Neural cell (in vitro differentiated cells): ENCODE data around the gene KRT15. TPM values are rescaled to one million over a fixed set of nuclear protein-coding genes. Genes with fewer than 3 reads are reported as not detected.

ENCODE experiments used
- H2AFZ ChIP-seq: fragments of 200-600, 300-800 bp; sonication (generic), shearing (Covaris generic); 2 replicates; pipeline ENCODE4 v1.6.0; 2014; ENCODE audit warnings: low read depth, mild to moderate bottlenecking, antibody characterized with exemption, low read length, moderate library complexity
- H3F3A ChIP-seq: fragments of 200-600 bp; shearing (Covaris generic); 2 replicates; pipeline ENCODE4 v1.6.1; 2016; ENCODE audit warnings: mild to moderate bottlenecking, moderate library complexity, mixed read lengths, antibody characterized with exemption, low read length; ENCODE audit not compliant: insufficient read depth, poor library complexity, severe bottlenecking
- H3K27ac ChIP-seq: fragments of 200-600, 300-800 bp; sonication (generic), shearing (Covaris generic); 2 replicates; pipeline ENCODE4 v1.5.1; 2014; ENCODE audit warnings: mild to moderate bottlenecking, low read length, moderate library complexity
- H3K27me3 ChIP-seq: fragments of 300-800, 200-600 bp; sonication (generic), shearing (Covaris generic); 2 replicates; pipeline ENCODE4 v1.6.0; 2014; ENCODE audit warnings: mild to moderate bottlenecking, low read depth, low read length, moderate library complexity; ENCODE audit not compliant: insufficient read depth
- H3K36me3 ChIP-seq: fragments of 300-800, 200-600 bp; sonication (generic), shearing (Covaris generic); 2 replicates; pipeline ENCODE4 v1.5.1; 2014; ENCODE audit warnings: mild to moderate bottlenecking, antibody characterized with exemption, low read length, moderate library complexity; ENCODE audit not compliant: insufficient read depth
- H3K4me2 ChIP-seq: fragments of 300-800, 200-600 bp; sonication (generic), shearing (Covaris generic); 2 replicates; pipeline ENCODE4 v1.6.0; 2014; ENCODE audit warnings: mild to moderate bottlenecking, low read length
- H3K4me3 ChIP-seq: fragments of 300-800, 200-600 bp; sonication (generic), shearing (Covaris generic); 2 replicates; pipeline ENCODE4 v1.5.1; 2014; ENCODE audit warnings: mild to moderate bottlenecking, low read length, moderate library complexity
- H3K79me2 ChIP-seq: fragments of 200-600 bp; shearing (Covaris generic); replicated peaks from 2 replicates; pipeline ENCODE4 v1.6.0; 2014; ENCODE audit warnings: mild to moderate bottlenecking, low read length, moderate library complexity; ENCODE audit not compliant: insufficient read depth
- H3K9ac ChIP-seq: fragments of 300-800, 200-600 bp; sonication (generic), shearing (Covaris generic); 2 replicates; pipeline ENCODE4 v1.6.1; 2016; ENCODE audit warnings: mild to moderate bottlenecking, low read length, mixed read lengths
- H3K9me2 ChIP-seq: fragments of 200-600 bp; shearing (Covaris generic); 2 replicates; pipeline ENCODE4 v1.6.1; 2016; ENCODE audit warnings: mild to moderate bottlenecking, low read length, mixed read lengths; ENCODE audit not compliant: insufficient read depth
- H3K9me3 ChIP-seq: fragments of 200-600, 300-800 bp; sonication (generic), shearing (Covaris generic); 2 replicates; pipeline ENCODE4 v1.6.1; 2016; ENCODE audit warnings: mild to moderate bottlenecking, mixed run types, low read length, moderate library complexity, mixed read lengths
- H4K20me1 ChIP-seq: fragments of 200-600 bp; shearing (Covaris generic); 2 replicates; pipeline ENCODE4 v1.6.1; 2016; ENCODE audit warnings: mild to moderate bottlenecking, mixed run types; ENCODE audit not compliant: insufficient read depth
- CTCF ChIP-seq: fragments of 450-650 bp; IDR thresholded peaks from 2 replicates; pipeline ENCODE4 v1.5.1; 2014; ENCODE audit warnings: antibody characterized with exemption, mild to moderate bottlenecking, moderate library complexity; ENCODE audit not compliant: poor library complexity, severe bottlenecking
- EP300 ChIP-seq: fragments of 450-650 bp; conservative IDR thresholded peaks from 2 replicates; pipeline ENCODE4 v1.6.1; 2014; ENCODE audit warnings: antibody characterized with exemption, mild to moderate bottlenecking, moderate library complexity; ENCODE audit not compliant: poor library complexity, severe bottlenecking
- EZH2 ChIP-seq: fragments of 200-600, 300-800 bp; shearing (Covaris generic), sonication (generic); IDR thresholded peaks from 2 replicates; pipeline ENCODE4 v1.6.1; 2014; ENCODE audit warnings: antibody characterized with exemption, low read length, borderline replicate concordance, mild to moderate bottlenecking; ENCODE audit not compliant: insufficient read depth, poor library complexity, severe bottlenecking
- MXI1 ChIP-seq: fragments of 450-650 bp; conservative IDR thresholded peaks from 2 replicates; pipeline ENCODE4 v1.6.1; 2014; ENCODE audit warnings: antibody characterized with exemption, mild to moderate bottlenecking; ENCODE audit not compliant: poor library complexity, severe bottlenecking
- POLR2AphosphoS5 ChIP-seq: IDR thresholded peaks from 2 replicates; pipeline ENCODE4 v1.6.1; 2012
- RAD21 ChIP-seq: fragments of 450-650 bp; conservative IDR thresholded peaks from 2 replicates; pipeline ENCODE4 v1.6.1; 2014; ENCODE audit warnings: antibody characterized with exemption, mild to moderate bottlenecking, moderate library complexity
- REST ChIP-seq: IDR thresholded peaks from 2 replicates; pipeline ENCODE4 v1.6.1; 2012; ENCODE audit warnings: borderline replicate concordance
- SMC3 ChIP-seq: fragments of 450-650 bp; conservative IDR thresholded peaks from 2 replicates; pipeline ENCODE4 v1.6.1; 2014; ENCODE audit warnings: antibody characterized with exemption, mild to moderate bottlenecking, moderate library complexity; ENCODE audit not compliant: poor library complexity
- TAF1 ChIP-seq: IDR thresholded peaks from 2 replicates; pipeline ENCODE4 v1.6.1; 2012; ENCODE audit warnings: low read depth
- polyA plus RNA-seq: library from polyadenylated mRNA; depleted of rRNA; stranded (reverse); fragments of >200 nt; gene quantifications from 2 replicates; pipeline ENCODE4 v1.2.3, GENCODE V29; 2014

Gene KRT15
- polyA plus RNA-seq, 1 donor from 2014 or later = 0.09 TPM

- Histone ChIP-seq H3K36me3 (no peaks in the 10 kb centered on the region), H3K79me2 (no peaks in the 10 kb centered on the region), H3K9me2 (no peaks in the 10 kb centered on the region), H3K4me3 (no peak overlapping the region), H4K20me1 (no peaks in the 10 kb centered on the region), H3K27ac (no peak overlapping the region), H2AFZ (no peak overlapping the region), H3K27me3 (no peaks in the 10 kb centered on the region), H3K9ac (no peak overlapping the region), H3K9me3 (no peaks in the 10 kb centered on the region), H3F3A (no peaks in the 10 kb centered on the region), H3K4me2 (no peak overlapping the region)
- TF ChIP-seq EZH2 = no peak
- no peak for TF ChIP-seq SMC3
- TF ChIP-seq RAD21 = no peak
- no peak for TF ChIP-seq POLR2AphosphoS5
- no peak for TF ChIP-seq EP300
- no peak for TF ChIP-seq REST
- no peak for TF ChIP-seq TAF1
- no peak for TF ChIP-seq MXI1
- TF ChIP-seq CTCF = no peak
Measured at GRCh38 chr17:41512546-41513167, 6.0 kb downstream of the KRT15 start.

DNA sequence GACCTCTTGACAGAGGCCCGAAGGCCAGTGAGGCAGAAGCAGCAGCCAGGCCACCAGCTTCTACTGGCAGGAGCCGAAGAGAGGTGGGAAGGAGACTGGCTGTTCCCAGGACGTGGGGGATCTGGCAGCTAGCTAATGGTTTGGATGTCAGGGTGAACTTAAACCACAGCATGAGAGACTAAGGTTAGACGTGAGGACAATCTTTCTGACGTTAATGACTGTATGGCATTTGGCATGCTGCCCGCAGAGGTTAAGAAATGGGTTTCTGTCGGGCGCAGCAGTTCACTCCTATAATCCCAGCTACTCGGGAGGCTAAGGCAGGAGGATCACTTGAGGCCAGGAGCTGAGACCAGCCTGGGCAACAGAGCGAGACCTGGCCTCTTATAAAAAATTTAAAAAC, 7.0 kb downstream of the KRT15 start:
- no peak overlapping the region for H3K9ac ChIP-seq
- TF ChIP-seq REST = no peak
- TF ChIP-seq RAD21 = no peak
- no peak for TF ChIP-seq TAF1
- TF ChIP-seq EZH2 = no peak
- TF ChIP-seq SMC3 = no peak
- TF ChIP-seq CTCF = no peak
- TF ChIP-seq EP300 = no peak
- TF ChIP-seq MXI1 = no peak
- no peak for TF ChIP-seq POLR2AphosphoS5

More for the DNA sequence above, 7.0 kb downstream of the KRT15 start:
- Histone ChIP-seq H4K20me1 (no peaks in the 10 kb centered on the region), H3F3A (no peaks in the 10 kb centered on the region), H3K79me2 (no peaks in the 10 kb centered on the region), H3K27ac (no peak overlapping the region), H2AFZ (no peak overlapping the region), H3K4me3 (no peak overlapping the region), H3K9me2 (no peaks in the 10 kb centered on the region), H3K9me3 (no peaks in the 10 kb centered on the region), H3K27me3 (no peaks in the 10 kb centered on the region), H3K4me2 (no peak overlapping the region), H3K36me3 (no peaks in the 10 kb centered on the region)
